GM12873 (cell line): Measurements from ENCODE around the gene CEACAM1.

Experiments
- TF ChIP-seq, protein P1 (sequence below): IDR thresholded peaks from 2 replicates; pipeline ENCODE4 v1.5.1; 2012; ENCODE audit warnings: low read depth, mild to moderate bottlenecking, moderate library complexity, low read length, control low read depth; ENCODE audit not compliant: insufficient read depth; ENCODE audit errors: missing control alignments

Gene CEACAM1

DNA sequence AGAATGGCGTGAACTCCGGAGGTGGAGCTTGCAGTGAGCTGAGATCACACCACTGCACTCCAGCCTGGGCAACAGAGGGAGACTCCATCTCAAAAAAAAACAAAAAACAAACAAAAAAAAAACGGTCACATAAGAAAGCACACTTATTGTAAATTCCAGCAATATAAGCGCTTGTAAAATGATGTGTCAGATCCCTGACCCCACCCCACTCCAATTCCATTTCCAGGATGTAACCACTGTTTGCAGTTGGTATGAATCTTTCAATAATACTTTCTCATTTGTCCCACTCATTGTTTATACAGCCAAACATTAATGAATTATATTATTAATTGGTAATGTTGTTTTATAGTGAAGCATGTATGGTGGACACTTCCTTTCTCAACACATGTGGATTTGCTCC is 15.9 kb upstream of the CEACAM1 start:
- TF ChIP-seq, protein P1, sequence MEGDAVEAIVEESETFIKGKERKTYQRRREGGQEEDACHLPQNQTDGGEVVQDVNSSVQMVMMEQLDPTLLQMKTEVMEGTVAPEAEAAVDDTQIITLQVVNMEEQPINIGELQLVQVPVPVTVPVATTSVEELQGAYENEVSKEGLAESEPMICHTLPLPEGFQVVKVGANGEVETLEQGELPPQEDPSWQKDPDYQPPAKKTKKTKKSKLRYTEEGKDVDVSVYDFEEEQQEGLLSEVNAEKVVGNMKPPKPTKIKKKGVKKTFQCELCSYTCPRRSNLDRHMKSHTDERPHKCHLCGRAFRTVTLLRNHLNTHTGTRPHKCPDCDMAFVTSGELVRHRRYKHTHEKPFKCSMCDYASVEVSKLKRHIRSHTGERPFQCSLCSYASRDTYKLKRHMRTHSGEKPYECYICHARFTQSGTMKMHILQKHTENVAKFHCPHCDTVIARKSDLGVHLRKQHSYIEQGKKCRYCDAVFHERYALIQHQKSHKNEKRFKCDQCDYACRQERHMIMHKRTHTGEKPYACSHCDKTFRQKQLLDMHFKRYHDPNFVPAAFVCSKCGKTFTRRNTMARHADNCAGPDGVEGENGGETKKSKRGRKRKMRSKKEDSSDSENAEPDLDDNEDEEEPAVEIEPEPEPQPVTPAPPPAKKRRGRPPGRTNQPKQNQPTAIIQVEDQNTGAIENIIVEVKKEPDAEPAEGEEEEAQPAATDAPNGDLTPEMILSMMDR: no peak

DNA sequence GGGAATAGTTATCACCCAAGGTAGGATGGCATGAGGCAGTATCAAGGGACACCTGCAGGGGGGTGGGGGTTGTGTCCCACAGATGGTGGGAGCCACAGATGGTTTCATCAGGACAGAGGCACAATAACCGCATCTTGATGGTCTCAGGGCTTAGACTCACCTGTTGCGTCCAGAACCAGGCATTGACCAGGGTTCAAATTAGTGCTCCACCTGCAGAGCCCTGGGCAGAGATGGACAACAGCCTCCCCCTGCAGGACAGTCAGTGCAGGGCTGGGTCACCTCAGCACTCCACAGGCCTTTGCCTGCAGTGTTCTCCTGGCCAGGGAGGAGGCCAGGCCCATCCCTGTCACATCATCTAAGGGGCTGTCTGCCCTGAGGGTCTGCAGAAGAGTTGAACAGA is 14.5 kb upstream of the CEACAM1 start:
- TF ChIP-seq, protein P1: no peak

DNA sequence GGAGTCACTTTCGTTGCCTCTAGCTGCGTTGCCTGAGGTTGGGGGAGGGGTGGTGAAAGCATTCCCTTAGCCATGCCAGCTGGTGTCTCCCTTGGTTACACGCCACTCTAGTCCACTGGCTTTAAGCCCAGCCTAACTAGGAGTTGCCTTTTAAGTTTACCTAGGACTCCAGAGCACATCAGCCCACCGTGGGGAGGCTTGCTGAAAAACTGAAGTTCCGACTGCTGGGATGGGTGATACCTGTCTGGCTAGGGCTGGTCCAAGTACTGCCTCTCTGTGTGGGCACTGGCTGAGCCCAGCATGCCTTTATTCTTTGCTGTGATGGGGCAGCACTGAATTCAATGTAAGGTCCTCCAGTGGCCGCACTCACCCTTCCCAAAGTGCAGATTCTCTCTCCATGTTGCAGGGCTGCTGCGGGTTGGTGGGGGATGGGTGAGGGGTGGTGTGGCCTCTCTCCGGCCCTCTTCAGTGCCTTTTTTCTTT is 11.8 kb upstream of the CEACAM1 start:
- TF ChIP-seq, protein P1: no peak

DNA sequence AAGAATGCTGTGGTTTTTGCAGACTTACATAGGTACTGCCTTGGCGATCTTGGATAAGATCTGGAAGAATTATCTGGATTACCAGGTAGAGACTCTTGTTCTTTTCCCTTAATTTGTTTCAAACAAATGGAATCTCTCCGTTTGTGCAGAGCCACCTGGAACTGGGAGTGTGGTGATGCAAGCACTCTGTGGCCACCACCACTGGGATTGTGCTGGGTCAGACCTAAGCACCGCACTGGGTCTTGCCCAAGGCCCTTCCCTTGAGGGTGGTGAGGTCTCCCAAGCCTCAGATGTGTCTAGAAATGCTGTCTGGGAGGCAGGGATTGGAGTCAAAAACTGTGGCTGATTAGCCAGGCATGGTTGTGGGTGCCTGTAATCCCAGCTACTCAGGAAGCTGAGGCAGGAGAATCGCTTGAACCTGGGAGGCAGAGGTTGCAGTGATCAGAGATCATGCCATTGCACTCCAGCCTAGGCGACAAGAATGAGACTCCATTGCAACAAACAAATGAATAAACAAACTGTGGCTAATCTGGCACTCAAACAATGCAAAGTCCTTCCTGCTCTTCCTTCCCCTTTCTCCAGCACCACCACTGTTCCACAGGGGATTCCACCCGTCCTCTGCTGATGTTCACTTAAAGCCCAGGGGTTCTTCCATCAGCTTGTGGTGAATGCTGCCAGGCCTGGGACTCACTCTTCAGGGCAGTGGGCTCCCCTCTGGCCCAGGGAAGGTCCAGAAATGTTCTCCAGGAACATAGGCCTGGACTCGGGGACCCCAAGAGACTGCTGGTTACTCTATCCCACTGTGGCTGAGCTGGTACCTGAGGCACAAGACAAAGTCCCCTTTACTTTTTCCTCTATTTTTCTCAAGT is 10.8 kb upstream of the CEACAM1 start:
- TF ChIP-seq, protein P1: no peak

DNA sequence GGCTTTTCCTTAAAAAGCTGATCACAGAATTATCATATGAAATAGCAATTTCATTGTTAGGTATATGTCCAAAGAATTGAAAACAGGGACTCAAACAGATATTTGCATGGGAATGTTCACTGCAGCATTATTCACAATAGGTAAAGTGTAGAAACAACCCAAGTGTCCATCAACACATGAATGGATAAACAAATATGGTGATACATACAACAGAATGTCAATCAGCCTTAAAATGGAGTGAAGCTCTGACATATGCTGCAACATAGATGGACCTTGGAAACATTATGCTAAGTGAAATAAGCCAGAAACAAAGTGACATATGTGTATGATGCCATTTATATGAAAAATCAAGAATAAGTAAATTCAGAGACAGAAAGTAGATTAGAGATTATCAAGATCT is 6.1 kb upstream of the CEACAM1 start:
- TF ChIP-seq, protein P1: no peak

DNA sequence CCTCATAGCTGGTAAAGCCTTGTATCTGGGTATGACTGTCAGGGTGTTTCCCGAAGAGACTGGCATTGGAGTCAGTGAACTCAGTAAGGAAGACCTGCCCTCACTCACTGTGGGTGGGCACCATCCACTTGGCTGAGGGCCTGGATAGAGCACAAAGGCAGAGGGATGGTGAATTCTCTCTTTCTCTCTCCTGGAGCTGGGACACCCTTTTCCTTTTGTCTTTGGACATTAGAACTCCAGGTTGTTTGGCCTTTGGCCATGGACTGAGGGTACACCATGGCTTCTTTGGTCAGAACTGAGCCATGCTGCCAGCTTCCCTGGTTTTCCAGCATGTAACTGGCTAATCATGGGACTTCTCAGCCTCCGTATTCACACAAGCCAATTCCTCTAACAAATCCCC is 4.6 kb upstream of the CEACAM1 start:
- TF ChIP-seq, protein P1: no peak

DNA sequence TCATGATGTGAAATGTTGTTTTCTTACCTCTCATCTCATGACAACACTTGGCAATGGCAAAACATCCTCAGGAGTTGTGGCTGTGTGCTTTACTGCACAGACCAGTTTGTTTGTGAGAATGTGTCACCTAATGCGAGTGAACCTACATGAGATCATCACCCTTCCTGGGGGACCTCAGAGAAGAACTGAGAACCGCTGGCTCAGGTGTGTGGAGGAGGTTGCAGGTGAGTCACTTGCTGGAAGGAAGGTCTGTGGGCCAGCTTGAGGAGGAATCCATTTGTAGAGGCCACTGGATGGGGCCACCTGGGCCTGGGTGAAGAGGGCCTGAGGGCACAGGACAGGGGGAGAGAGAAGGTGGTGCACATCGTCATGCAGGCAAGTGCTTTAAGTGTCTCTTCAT is 3.0 kb upstream of the CEACAM1 start:
- TF ChIP-seq, protein P1: no peak
